GM20431 (cell line): ENCODE data around the gene KLHL9.

Experiments
- in situ Hi-C: fragments of 300-500 bp; cut with MseI, MboI; formaldehyde crosslinking; loops from one replicate; pipeline ENCODE4 v1.15.0; 2020; ENCODE audit warnings: low sequenced_read_pairs; ENCODE audit not compliant: unreplicated experiment

The KLHL9 gene

DNA sequence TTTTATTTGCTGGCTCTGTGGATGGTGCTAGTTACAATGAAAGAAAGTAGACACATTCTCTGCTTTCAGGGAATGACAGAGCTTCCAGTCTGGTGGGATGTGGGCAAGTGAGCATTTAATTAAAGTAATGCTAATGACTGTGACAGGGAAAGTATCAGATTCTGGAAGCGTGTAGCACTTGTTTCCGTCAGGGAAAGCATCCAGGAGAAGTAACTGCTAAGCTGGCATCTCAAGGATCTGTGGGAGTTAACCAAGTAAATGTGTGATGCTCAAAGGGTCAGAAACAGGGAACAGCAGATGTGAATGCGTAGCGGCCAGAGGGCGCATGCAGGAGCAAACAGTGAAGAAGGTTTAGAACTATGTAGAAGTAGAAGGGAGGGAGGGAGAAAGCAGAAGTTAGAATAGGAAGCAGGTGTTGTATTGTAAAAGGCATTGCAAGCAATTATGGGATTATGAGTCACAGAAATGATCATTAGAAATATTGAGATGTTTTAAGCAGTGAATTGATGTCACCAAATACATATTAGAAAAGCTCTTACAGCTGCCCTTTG lies 12.2 kb downstream of the KLHL9 start:
- in situ Hi-C loops: loop anchor here (10.0 kb wide), 1 partner anchor 132 kb away; no protein-coding TSS in a partner anchor

DNA sequence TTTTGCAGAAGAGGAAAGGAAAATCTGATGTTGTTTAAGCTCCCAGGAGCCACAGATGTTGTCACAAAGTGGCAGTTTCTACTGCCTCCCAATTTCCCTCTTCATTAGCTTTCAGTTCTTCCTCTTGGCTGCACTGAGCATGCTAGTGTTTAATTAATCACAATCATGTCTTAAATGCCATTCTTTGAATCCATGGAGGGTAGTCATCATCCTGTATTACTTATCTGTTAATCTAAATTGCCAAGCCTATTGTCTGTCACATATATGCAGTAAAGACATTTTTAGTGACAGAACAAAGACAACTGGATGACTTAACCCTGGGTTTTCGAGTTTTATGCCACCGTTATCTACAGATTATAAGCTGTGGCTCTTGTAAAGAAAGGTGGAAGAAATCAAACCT lies 14.7 kb downstream of the KLHL9 start:
- in situ Hi-C loops: loop anchor here (10.0 kb wide), 1 partner anchor 134 kb away; no protein-coding TSS in a partner anchor

DNA sequence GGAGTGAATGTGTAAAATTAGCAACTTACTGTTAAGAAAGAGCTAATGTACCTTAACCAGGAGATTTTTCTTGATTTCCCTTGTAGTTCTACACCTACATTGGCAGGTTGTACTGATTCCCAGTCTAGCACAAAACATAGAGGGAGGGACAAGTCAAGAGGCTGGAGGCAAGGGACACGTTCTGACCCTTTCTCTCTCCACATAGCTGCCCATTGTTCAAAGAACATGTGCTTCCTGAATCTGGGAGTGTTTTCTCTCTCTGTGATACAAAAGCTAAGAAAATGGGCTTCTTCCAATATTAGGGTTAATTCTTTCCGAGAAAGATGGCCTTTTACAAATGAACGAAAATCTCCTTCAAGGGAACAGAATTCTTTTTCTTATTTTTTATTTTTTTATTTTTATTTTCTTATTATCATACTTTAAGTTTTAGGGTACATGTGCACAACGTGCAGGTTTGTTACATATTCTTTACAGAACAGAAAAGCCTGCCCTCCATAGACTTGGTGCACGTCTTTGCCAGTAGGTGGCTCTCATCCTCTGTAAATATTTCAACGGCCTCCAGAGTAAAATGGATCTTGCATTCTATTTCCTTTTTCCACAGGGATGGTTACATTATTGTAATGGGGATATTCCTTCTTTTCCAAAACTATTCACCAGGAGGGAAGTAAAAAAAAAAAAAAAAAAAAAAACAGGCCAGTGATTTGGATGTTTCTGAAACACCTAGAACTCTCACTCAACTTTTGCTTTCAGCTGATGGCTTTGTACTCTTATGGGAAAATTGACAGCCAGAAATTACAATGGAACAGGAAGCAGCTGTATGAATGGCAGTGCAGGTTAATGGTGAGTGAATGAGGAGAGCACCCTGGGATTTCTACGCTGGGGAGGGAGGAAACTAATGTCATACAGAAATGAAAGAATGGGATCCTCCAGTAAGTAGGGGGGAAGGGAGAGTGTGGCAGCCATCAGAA lies 17.0 kb downstream of the KLHL9 start:
- in situ Hi-C loops: no loop called here

DNA sequence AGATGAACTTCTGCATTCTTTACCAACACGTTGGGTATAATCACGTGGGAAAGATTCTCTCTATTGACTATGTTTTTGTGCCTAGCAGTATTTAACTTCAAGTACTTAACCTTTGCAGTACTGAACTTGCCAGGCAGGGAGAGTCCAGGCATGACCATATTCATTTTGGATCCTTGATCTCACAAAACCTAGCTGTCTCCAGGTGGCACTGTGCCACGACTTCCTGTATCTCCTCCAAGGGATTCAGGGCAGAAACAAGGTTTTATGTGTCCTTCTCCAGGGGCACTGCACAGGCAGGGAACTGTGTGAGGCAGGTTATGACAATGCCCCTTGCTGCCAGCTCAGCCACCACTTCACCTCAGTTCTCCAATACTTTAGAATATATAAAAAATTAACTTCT lies 18.3 kb downstream of the KLHL9 start:
- in situ Hi-C loops: no loop called here

DNA sequence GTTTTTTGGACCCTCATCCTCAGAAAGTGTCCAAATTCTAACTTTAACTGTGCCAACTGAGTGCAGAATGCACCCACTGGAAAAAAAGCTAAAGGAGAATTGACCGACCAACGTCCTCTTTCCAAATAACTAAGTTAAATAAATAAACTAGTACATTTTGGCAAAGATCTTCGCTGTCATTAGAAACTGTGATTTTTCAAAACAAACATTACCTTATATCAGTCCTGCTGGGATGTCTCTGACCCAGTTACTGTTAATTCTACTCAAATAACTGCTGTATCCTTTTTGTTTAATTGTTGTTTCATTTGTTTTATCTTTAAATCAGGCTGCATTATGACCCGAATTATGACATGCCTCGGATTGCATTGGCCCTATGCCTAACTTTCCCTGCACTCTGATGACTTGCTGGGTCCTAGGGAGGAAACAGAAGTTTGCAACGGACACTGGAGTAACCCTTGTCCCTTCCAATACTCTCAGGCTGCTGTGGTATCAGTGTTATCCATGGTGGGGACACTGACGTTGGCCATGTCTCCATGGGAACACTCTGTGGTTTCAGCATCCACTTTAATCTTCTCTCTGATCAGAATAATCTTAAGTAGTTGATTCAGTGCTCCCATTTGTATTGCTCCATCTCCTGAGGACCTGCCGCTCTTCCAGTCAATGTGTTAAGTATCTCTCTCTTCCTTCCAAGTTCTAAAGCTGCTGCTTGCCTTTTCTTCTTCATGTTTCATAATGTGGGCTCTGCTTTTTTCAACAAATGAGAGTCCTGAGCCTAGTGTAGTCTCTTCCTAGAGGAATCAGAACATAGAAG lies 19.0 kb downstream of the KLHL9 start:
- in situ Hi-C loops: no loop called here

DNA sequence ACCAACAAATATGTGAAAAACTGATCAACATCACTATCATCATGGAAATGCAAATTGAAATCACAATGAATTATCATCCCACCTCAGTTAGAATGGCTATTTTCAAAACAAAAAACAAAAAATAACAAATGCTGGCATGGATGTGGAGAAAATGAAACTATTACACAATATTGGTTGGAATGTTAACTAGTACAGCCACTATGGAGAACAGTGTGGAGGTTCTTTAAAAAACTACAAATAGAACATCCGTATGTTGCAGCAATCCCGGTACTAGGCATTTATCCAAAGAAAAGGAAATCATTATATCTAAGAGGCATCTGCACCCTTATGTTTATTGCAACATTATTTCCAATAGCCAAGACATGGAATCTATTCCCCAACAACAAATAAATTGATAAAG lies 21.1 kb downstream of the KLHL9 start:
- in situ Hi-C loops: no loop called here

DNA sequence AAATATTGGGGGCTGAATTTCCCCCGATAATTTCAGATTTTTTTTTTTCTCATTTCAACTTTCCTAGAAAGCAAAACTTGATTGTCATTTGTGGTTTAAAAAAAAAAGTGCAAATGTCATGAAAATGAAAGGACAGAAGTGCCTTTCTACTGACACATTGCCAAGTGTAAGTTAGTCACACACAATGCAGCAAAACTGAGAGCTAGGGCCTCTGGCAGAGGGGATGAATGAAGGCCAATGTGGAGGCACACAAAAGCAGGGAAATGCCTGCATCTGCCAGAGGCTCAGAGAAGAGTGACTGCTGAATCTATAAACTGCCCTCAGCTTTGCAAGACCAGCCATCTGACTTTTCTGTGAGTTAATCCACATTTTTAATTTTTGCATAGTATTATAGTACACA lies 23.3 kb downstream of the KLHL9 start:
- in situ Hi-C loops: no loop called here

DNA sequence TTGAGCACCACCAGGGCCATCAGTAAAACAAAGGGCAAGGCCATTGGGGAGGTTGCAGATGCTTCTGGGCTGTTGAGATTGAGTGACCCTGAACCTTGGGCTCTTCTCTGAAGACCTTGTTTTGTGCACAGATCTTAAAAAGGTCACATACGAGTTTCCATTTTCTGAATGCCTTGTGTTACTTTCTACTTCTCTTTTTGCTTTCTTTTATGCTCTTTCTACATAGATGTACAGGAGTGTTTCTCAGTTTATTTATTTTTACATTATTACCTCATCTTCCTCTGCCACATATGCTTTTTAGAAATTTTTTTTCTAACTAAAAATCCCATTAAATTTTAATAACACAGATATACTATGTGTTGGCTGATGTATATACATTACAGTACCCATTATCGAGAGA lies 30.0 kb downstream of the KLHL9 start, which contains the start of gene IFNA5:
Gene IFNA5 (minus strand): TSS at position 101 of the 400 bp plus-strand sequence. CDS start 57 bp downstream, at position 44.
- in situ Hi-C loops: no loop called here

DNA sequence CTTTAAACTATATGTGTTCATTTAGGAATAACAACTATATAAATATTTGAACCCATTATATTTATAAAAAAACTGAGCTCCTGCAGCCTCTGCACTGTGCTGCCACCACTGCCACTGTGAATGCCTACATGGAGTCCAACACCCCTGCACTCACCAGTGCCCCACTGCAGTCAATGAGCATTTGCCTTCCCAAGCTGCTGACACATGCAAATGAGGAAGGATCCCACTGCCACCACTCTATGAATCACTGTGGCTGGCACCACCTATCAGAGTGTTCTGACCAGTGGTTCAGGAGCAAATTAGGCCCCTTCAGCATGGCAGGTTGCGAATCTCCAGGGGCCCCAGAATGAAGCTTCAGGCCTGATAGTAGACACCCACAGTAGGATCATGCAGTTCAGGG lies 39.2 kb downstream of the KLHL9 start:
- in situ Hi-C loops: no loop called here

DNA sequence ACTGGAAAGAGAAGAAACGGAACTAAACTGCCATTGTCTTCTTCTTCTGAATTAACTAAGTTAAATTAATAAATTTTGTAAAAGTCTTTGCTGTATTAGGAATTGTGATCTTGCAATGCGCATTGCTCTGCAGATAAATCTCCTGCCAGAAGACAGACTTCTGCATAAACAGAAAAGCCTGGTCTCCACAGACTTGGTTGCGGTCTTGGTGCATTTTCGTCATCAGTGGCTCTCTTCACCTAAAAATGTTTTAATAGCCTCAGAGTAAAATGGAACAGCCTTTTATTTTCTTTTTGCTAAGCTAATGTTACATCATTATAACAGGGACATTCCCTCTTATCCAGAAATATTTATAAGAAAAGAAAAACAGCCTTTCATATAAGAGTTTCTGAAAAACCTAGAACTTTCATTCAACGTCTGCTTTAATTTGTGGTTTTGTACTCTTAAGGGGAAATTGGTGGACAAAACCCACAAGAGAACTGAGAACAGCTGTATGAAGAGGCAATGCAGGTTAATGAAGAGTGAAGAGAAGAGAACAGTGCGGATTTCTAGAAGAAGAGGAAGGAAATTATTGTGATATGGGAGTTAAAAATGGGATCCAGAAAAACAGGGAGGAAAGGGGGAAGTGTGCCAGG lies 40.2 kb downstream of the KLHL9 start:
- in situ Hi-C loops: no loop called here

DNA sequence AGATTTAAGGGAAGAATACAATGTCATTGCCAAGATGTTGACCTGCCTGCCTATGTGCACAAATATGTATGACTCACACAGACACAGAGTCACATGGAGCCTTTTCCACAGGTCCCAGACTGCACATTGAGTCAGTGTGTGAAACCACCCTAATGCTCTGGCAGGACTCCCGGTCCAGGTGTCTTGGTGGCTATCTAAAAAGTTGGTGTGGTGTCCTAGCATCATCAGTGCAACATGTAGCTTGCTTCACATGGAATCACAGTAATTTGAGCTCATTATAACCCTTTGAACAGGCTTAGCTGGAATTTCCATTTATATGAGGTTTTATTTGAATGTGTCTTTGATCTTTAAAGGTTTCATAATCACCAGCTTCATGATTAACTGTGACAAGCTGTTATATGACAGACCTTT lies 40.8 kb downstream of the KLHL9 start:
- in situ Hi-C loops: no loop called here

DNA sequence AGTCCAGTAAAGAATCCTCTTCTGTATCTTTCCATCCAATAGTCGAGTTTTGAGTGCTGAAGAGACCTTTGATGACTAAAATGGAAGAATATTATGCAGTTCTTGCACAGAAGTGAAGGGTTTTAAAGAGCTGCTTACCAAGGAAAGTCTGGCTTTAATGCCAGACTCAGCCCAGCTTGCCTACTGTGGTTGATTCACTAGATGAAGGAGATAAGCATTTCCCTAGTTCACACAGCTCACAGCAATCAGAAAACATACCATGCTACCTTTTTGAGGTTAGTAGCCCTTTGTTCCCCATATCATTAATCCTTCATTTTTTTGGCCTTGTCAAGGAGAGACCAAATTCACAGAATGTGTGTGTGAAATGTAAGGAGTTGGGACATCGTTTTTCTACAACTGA lies 45.4 kb downstream of the KLHL9 start:
- in situ Hi-C loops: no loop called here

DNA sequence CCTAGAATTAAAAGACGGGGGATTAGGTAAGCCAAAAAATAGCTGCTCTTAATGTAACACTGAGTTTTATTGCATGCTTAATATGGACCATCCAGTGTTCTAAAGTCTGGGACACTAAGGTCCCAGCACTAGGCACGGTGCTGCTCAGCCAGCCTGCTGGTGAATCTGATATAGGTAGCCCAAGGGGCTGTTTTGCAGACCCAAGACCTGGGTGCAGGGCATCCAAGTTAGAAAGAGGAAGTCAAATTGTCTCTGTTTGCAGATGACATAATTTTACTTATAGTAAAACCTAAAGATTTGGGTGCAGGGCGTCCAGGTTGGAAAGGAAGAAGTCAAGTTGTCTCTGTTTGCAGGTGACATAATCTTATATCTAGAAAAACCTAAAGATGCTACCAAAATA lies 47.9 kb downstream of the KLHL9 start:
- in situ Hi-C loops: no loop called here

DNA sequence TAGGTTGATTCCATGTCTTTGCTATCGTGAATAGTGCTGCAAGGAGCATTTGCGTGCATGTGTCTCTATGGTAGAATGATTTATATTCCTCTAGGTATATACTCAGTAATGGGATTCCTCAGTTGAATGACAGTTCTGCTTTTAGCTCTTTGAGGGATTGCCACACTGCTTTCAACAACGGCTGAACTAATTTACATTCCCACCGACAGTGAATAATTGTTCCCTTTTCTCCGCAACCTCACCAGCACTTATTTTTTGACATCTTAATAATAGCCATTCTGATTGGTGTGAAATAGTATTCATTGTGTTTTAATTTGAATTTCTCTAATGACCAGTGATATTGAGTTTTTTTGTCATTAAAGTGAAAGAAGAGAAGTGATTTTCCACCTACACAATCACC lies 48.5 kb downstream of the KLHL9 start:
- in situ Hi-C loops: no loop called here

DNA sequence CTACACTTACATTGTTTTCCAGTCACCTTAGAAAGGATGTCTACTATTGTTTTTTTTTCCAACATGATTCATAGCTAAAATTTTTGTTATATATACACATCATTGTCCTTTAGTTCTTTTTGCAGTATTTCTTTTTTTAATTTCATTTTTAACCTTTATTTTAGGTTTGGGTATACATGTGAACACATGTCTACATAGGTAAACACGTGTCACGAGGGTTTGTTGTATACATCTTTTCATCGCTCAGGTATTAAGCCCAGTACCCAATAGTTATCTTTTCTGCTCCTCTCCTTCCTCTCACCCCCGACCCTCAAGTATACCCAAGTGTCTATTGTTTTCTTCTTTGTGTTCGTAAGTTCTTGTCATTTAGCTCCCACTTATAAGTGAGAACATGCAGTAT lies 49.1 kb downstream of the KLHL9 start:
- in situ Hi-C loops: no loop called here

DNA sequence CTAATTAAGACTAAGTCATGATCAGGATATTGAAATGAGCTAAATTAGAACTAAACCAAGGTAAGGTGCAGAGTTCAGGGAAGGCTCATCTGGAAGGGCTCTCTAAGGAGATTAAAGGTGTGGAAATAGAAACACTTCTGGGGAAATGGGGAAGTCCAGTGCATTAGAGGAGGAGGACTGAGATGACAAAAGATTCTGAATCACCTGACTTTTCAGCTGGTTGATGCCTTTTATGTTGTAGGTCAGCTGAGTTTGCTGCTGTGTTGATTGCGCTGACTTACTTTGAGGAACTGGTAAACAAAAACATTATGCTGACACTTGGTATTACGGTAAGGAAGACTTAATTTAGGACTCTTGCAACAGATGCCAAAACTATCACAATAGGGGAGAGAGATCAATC lies 53.9 kb downstream of the KLHL9 start:
- in situ Hi-C loops: no loop called here
